H1 (cell line): Measurements from ENCODE around the gene KCNQ1OT1. TPM values are rescaled to one million over a fixed set of nuclear protein-coding genes. Genes with fewer than 3 reads are reported as not detected.

Source experiments
- ASH2L ChIP-seq: fragments of 200-600, 300-600 bp; sonication (generic); IDR thresholded peaks from one replicate; pipeline ENCODE4 v1.7.1; 2017; ENCODE audit warnings: low read length
- EZH2 ChIP-seq: fragments of 200-600 bp; sonication (generic); IDR thresholded peaks from 2 replicates; pipeline ENCODE4 v1.7.1; 2012; ENCODE audit warnings: low read depth, mild to moderate bottlenecking, moderate library complexity, low read length, inconsistent platforms; ENCODE audit not compliant: severe bottlenecking
- polyA plus RNA-seq, 7 experiments: library from polyadenylated mRNA; depleted of rRNA in 3 of 7; stranded (reverse) in 5 of 7; unstranded in 2 of 7; fragments of >200 nt in 5 of 7; fragments of 200-250 nt in 2 of 7; gene quantifications; 1 replicate in 5 of 7; 2 replicates in 1 of 7; 4 replicates in 1 of 7; pipeline versions ENCODE4 v1.2.1 to v1.2.3, GENCODE V29; 2011 to 2013; ENCODE audit warnings: missing spikeins in 2 of 7, mixed read lengths in 2 of 7
- total RNA-seq: library from RNA; stranded (reverse); fragmentation: NEBNext Ultra II Directional; extraction: Animal tissue kit (Norgen Biotek cat#: 25700); gene quantifications from 2 replicates; pipeline ENCODE4 v1.2.1, GENCODE V29; 2021

Gene KCNQ1OT1
- total and polyA plus RNA-seq, 2 of the 8 experiments (the other 6 are each of a cell fraction or from before 2014, with no cell fraction given), result 0.21 to 1.2 TPM

GRCh38 chr11:2656859-2657258 is 42.9 kb downstream of the KCNQ1OT1 start (continued):
- TF ChIP-seq ASH2L (no peak), EZH2 (no peak)
- TF ChIP-seq, all 59 proteins: peak for 0
